ENCODE results near the gene SLC7A5.

The SLC7A5 gene

DNA sequence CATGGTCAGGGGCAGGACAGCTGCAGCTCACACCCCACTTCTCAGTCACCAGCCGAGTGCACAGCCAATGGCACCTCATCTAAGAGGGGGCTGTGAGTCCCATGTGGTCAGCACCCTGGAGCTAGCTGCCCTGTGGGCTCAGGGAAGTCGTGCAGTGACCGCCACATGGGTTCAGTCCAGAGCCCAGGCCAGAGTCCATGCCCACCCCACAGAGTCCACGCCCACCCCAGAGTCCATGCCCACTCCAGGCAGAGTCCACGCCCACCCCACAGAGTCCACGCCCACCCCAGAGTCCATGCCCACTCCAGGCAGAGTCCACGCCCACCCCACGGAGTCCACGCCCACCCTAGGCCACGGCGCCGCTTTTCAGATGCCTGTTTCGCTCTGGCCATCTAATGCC, 24.1 kb downstream of the SLC7A5 start:
- DNase-seq = no peak

DNA sequence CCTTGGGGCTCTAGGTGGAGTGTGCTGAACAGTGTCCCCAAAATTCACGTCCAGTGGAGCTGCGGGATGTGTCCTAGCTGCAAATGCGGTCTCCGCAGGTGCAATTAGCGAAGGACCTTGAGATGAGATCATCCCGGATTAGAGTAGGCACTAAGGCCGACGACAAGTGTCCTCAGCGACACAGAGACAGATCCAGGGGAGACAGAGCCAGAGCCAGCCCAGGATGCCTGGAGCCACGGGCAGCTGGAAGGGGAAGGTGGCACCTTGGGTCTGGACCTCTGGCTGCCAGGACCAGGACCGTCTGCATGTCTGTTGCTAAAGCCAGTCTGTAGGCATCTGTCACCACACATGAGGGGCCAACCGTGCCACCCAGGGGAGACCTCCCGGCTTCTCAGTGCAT, 24.5 kb downstream of the SLC7A5 start:
- no peak for DNase-seq

DNA sequence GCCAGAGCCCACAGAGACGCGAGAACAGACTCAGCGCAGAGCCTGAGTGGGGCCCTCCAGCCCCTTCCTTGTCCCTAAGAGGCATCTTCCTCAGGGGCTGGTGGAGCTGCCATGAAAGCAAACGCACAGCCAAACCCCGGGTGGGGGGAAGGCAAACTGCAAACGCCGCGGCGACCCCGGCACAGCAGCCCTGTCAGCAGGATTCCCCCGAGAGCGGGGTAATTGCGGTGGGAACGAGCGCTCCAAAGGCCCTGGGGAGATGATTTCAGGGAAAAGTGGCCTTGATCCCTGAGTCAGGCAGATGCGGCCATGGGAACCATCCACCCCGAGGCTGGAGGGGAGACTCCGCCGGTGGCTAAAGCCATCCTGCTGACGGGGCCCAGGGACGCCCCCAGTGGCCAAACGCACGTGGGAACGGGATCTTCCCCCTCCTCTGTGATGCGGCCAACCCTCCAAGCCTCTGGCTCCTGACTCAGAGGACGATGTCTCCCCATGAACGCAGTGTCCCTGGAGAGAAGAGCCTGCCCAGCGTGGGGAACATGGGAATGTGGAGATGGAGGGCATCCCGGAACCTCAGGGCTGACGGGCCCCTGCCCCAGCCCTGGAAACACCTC, 25.1 kb downstream of the SLC7A5 start:
- no peak for DNase-seq

DNA sequence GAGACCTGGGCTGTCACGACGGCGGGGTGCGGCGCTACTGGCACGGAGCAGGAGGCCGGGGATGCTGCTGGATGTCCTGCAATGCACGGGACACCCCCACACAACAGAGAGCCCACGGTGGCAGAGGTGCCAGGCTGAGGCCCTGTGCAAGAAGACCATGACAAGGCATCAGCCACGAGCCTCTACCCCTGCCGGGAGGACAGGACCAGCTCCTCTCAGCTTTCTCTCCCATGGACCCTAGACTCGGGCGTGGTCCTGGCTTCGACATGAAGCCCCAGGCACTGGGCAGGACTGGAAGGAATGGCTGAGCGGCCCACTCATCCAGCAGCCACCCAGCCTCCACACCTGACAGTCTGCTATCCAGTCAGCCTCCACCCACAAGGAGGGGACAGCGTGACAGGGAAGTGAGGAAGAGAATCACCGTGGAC, 25.6 kb downstream of the SLC7A5 start:
- no peak for DNase-seq

DNA sequence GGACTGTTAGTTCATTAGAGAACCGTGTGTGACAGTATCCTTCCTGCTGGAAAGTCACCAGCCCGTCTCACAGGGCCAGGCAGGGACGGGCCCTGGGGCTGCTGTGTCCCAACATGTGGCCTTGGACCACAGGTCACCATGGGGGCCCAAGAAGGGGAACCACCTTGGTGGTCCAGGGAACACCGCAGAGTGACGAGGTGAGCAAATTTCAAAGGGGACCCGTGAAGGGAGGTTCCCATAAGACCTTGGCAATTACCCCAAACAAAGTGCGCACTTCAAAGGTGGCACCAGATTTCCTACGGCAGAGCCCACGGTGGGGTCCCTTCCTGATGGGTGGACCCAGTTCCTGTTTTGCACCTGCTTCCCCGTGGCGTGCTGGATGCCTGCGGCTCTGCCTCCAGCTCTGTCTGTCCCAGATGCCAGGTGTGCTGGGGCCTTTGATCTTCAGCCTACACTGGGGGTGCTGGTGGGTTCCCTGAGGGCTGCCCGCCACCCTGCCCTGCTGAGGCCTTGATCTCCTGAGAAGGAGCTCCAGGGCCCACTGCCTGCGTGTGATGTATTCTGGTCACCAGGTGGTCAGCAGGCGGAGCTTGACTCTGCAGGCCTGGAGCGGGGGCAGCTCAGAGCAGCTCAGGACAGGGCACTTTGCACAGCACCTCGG, 27.0 kb downstream of the SLC7A5 start:
- DNase-seq = no peak

DNA sequence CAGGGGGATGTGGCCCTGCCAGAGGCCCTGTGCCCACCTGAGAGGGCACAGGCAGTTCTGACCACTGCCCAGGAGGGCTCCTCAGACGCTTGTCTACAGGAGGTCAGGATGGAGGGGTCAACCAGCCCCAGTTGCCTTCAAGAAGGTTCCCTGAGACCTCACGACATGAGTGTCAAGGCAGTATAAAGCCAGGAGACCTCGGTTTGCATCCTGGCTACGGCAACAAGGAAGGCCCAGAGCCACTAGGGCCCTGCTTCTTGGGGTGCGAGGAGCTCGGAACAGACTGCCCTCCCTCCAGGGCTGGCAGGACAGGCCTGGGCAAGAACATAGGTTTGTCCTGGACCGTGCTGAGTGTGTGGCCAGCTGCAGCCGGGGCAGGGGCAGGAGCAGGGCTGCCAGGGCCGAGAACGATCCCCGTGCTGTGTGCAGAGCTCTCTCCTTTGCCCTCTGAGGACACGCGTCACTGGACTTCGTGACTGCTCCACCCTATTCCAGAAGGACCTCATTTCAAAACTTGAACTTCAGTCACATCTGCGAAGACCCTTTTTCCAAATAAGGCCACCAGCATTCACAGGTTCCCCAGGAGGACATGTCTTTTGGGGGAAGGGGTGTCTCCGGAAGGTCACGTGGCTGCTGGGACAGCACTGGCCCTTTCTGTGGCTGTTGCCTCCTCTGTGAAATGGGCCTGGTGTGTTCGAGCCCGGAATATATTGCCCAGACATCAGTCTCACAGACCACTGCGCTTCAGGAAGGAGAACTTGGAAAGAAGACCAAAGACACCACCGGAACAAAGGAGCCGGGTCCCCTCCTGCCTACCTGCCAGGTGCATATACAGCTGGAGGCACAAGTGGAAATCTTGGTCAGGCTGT, 27.7 kb downstream of the SLC7A5 start:
- DNase-seq = no peak

DNA sequence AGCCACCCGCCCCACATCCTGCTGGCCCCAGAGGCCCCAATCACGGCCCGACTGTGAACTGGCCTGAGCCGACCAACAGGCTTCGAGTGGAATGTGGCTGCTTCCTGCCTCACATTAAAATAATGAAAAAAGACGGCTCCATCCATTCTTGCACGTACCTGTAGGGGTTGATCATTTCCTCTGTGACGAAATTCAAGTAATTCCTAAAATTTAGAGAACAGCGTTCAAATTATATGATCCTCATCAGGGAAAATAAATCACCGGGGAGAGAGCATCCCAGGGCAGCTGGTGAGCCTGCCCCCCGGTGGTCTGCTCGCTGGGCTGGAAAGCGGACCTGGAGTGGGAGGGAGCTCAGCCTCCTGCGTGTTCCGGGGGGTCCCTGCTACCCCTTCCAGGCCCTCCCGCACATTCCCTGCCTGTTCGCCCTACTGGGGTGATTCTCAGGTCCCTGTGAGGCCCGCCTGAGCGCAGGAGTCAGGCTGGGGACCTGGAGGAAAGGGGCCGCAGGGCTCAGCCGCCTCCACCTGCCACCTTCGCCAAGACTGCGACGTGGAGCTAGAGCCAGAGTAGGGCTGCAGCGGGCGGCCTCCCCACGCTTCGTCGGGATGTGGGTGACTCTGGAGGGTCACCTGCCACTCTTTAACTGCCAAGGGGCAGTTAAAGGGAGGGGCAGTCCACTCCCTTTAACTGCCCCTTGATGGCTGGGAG, 28.9 kb downstream of the SLC7A5 start:
- no peak for DNase-seq

DNA sequence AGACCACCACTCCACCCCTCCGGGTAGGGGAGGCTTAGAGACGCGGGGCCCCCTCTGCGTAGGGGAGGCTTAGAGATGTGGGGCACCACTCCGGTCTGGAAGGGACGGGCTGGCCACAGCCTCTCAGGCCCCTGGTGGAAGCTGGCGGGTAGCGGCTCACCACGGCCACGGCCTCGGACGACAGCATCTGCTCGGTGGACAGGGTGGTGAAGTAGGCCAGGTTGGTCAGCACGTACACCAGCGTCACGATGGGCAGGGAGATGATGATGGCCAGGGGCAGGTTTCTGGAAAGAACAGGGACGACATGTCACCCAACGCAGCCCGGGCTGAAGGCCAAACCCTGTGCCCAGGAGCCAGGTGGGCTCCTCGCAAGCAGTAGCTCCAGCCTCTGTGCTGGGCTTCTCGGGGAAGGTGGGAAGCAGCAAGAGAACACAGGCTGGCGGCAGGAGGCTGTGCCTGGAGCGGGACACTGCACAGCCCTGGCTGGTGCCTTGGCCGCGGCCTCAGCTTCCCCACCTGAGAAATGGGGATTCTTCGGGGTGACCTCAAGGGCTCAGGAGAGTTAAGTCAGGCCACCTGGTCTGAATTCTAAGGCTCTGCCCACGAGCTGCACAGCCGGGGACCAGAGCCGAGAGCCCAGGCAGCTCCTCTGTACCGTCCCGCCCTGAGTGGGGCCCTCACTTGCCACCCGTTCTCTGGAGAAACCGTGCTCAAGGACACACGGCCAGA, 29.6 kb downstream of the SLC7A5 start:
- DNase-seq = no peak

DNA sequence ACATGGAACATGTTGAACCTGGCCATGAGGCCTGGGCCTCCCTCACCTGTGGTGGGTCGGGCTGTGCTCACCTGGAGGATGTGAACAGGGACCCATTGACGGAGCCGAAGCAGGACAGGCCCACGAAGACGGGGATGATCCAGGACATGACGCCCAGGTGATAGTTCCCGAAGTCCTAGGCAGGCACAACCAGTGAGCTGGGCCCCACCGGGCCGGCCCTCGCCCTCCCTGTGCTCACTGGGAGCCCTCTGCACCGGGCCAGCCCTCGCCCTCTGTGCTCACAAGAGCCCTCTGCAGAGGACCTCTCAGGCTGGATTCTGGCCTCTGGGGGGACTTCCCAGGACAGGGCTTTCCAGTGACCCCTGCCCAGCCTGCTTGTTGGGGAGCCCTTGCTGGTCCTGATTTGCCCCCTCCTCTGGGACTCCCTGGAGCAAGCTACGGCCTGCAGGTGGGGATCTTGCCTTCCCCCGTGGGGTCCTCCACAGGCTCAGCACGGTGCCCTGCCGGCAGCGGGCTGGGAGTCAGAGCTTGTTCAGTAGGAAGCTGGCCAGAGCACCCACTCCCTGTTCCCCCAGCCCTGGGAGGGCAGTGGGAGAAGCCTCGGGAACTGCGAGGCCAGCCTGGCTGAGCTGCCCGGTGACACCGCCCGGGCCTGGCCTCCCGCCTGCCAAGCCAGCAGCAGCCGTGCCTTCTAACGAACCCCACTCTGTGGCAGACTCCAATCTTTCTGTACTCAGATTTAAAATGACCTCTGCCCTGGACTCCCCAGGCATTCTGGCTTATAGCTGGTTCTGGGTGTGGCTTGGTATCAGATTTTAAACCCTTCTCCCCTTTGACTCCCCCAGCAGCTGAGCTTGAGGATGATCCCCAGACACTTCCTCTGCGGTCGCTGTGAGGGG, 30.4 kb downstream of the SLC7A5 start:
- no peak for DNase-seq

DNA sequence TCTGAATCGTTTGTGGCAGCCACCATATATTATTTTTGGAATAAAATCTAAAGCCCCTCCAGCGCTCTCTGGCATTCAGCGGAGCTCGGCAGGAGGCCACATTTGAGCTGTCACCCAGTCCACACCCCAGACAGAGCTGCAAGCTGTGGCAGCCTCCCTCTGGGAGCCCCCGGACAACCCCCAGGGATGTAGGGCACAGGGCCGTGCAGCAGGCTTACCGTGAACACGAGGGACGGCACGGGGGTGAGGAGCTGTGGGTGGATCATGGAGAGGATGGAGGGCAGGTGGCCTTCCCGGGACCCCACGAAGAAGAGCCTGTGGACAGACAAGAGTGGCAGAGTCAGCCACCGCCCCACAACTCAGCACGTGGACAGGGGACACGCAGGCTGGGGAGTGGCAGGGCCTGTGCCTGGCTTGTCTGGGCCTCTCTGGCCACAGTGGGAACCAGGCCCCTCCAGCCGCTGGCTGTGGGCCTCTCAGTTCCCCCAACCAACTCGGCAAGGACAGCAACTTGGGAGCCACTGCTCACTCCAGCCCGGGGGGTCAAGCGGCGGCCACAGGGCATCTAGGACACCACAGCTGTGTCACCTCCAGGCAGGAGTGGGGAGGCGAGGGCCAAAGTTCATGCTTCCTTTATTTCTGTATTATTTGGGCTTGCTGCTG, 31.5 kb downstream of the SLC7A5 start:
- no peak for DNase-seq

DNA sequence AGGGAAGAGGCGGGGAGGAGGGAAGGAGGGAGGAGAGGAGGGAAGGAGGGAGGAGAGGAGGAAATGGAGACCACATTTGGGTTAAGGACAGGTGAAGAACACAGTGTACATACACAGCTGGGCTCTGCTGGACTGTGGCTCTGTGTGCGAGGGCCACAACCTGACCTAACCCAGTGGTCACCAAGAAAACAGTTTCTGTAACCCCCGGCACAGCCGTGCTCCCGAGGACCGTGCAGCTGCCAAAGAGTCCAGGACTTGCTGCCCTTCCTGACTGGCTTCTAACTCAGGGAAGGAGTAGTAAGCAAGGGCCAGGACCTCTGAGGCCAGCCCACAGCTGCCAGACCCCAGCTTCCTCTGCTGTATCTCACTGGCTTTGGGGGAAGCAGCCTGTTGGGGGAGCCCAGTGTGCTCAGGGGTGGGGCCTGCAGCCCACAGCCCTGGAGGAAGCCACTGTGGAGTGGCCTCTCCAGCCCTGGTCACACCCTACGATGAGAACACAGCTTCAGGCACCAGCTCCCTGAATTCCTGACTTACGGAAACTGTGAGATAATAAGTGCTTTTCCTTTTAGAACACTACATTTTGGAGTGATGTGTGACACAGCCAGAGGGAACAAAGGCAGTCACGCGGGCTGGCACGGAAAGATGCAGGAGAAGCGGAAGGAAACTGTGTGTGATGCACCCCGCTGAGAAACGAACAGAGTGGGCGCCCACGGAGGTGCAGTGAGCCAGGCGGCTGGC, 32.3 kb downstream of the SLC7A5 start:
- no peak for DNase-seq

DNA sequence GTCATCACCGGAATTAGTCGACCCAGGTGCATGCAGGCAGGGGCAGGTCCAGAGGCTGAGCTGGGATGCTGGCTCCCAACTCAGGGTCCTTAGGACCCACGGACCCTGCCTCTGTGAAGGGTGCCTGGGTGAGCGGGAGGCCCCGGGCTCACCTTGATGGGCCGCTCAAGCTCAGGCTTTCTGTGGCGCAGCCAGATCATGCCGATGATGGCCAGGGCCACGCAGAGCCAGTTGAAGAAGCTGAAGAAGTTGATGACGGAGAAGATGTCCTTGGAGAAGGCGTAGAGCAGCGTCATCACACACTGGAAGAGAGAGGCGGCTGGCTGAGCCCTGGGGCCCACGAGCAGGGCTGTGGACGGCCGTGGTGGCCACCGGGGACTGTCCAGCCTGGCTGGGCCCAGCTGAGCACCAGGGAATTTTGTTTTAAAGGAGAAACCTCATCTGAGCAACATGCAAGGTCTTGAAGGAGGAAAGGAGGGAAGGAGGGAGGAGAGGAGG, 32.9 kb downstream of the SLC7A5 start:
- DNase-seq = no peak

DNA sequence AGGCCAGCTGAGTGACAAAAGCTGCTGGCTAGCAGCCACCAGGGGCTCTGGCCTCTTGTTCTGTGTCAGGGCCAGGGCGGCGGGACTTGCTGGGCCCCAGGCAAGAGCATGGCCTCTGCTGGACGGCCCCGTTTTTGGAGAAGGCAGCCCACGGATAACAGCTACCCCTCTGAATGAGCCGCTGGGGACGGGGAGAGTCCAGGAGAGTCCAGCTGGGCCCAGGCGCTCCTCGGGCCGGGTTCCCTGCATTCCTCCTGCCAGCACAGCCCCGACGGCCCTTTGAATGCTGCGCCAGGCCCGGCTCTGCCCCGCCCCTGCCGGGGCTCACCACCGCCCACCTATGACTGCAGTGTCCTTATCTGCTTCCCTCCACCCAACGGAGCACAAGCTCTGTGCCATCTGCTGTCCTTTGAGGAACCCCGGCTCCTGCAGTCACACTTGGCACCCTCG, 33.4 kb downstream of the SLC7A5 start:
- no peak for DNase-seq

DNA sequence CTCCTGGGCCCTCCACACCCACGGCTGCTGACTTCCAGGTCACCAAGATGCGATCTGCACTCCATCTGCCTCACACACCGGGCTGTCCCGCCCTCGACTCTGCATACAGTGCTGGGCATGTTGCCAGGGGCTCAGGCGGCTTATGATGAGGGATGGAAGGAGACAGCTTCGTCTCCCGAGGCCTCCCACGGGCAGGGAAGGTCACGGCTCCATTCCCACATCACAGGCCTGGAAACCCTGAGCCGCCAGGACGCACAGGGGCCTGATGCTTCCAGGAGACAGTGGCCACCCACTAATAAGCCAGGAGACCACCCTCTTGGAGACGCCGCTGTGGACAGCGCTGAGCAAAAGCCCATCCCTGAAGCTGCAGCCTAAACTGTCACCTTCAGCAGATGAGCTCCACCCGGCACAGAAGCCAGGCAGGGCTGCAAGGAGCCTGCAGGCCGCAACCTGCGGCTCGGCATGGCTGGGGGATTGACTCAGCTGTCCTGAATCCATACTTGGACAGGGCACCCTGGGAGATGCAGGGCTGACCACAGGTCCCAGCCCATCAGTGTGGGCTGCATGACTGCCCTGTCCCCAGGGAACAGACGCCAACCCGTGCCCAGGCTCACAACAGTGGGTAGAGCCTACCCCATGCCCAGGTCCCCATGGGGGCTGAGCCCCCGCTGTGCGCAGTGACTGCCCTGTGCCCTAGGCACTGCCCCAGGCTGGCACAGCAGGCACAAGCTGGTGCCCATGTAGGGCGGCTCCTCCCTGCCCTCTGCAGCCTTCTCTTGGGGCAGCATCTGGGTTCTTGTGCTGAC, 34.4 kb downstream of the SLC7A5 start:
- DNase-seq = no peak

DNA sequence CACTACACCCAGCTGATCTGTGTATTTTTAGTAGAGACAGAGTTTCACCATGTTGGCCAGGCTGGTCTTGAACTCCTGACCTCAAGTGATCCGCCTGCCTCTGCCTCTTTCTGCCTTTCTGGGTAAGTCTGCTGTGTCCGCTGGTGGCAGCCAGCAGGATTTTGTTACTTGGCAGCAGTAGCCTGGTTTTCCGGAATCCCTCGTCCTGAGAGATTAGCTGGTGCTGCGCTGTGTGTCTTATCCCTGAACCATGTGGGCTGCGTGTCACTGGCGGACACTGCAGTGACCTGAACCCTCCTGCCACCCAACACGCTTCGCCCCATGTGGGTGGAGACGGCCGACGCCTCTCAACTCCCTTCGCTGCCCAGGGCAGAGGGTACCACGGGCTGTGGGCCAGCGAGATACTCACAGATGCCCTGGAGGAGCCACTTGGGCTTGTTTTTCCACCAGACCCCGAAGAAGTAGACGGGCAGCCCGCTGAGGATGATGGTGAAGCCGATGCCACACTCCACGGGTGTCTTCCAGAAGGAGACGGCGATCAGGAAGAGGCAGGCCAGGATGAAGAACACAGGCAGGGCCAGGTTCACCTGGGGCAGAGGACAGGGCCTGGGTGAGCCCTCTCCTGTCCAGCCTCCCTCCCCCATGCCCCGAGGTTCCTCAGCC, 35.2 kb downstream of the SLC7A5 start:
- DNase-seq = no peak

DNA sequence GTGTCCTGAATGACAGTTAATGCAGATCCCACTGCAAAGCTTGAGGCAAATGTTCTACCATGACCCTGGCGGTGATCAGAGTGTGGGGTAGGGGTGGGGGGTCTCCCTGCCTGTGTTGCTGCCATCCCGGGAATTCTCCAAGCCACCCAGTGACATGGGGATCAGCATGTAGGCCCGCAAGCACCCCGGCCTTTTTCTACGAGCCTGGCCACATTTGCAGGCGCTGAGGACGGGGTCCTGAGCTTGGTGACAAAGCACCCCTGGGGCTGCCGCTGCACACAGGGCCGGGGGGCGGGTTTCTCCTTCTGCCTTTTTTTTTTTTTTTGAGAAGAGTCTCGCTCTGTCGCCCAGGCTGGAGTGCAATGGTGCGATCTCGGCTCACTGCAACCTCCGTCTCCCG, 35.8 kb downstream of the SLC7A5 start:
- no peak for DNase-seq

DNA sequence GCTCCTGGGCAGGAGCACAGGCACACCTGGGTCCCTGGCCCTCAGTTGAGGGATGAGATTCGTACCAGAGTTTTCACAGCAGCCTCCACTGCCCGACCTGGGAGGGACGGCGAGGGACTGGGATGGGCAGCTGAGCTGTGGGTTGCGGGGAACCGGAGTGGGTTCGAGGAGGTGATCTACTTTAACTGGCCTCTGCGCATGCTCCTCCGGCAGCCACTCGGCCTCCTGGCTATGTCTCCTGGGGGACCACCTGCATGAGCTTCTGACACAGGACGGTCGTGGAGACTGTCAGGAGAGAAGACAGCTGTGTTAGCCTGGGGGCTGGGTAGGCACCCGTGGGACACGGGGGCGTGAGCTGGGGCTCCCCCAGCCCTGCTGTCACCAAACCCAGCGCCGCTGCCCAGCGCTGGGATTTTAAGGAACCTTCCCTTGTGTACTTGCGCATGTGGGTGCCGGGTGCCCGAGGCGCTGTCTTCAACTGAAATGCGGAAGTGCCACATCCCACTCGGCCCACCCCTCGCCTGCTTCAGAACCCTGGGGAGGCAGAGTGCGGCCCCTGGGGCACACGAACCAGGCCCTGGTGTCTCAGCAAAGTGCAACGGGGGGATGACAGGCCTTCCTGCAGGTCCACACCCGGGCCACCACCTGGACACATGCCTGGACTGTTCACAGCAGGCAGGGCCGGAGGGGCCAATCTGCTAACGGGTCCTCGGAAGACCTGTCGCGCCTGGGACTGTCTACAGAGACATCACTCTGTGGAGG, 36.4 kb downstream of the SLC7A5 start:
- DNase-seq = no peak

DNA sequence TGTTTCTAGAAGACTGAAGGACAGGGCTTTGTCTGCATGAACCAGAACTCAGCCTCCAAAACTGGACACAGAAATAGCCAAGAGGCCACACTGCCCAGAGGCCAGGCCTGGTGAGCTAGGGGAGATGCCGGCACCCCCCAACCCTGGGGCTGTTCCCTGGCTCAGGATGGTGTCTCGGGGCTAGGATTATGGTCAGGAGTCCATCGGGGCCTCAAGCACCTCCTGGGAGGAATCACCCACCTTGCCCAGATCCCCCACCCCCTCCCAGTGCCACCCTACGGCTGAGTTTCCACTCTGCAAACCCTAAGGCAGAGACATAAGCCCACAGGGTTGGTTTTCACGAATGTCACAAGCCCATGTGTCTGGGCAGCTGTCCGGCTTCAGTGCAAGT, 37.2 kb downstream of the SLC7A5 start:
- no peak for DNase-seq
